Measurements from ENCODE around the gene PCSK2.

DNA sequence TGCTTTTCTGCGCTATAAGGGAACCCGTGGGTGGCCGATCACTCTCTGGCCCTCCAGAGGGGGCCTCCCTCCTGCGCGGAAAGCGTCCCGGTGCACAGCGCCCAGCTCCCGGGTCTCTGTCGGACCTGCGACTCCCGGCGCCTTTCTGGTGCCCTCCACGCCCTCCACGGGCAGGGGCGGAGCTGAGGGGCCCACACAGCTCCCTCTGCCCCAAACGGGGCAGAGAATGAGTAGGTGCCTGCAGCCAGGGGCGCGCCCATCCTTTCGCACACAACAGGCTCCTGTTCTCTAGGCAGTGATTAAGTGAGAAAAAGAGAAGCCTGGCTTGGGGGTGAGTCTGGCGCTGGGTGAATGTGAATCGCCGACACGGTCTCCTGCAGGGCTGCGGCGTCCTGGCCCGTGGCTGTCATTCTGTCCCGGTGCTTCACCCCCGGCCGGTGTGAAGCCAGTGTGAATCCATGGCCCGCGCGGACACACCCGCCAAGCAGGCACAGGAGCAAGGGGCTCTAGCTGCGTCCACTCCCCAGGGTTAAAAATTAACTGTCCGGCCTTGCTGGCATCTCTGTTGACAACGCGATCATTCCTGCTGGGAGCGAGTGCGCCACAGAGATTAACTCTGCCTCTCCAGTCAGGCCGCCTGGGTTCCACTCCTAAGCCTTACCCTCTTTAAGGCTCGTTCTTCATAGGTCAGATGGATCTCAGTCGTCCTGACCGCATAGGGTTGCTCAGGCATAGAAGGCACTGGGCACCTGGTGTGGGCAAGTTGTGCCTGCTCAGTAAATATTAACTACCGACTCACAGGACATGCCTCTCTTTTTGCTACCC lies 88.8 kb downstream of the PCSK2 start:
- TF ChIP-seq POLR2A (IDR thresholded peaks at IDR 0.05): no peak
- TF ChIP-seq, protein P1, sequence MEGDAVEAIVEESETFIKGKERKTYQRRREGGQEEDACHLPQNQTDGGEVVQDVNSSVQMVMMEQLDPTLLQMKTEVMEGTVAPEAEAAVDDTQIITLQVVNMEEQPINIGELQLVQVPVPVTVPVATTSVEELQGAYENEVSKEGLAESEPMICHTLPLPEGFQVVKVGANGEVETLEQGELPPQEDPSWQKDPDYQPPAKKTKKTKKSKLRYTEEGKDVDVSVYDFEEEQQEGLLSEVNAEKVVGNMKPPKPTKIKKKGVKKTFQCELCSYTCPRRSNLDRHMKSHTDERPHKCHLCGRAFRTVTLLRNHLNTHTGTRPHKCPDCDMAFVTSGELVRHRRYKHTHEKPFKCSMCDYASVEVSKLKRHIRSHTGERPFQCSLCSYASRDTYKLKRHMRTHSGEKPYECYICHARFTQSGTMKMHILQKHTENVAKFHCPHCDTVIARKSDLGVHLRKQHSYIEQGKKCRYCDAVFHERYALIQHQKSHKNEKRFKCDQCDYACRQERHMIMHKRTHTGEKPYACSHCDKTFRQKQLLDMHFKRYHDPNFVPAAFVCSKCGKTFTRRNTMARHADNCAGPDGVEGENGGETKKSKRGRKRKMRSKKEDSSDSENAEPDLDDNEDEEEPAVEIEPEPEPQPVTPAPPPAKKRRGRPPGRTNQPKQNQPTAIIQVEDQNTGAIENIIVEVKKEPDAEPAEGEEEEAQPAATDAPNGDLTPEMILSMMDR (IDR thresholded peaks at IDR 0.05): no peak

Data from transverse colon (tissue), 3 donors.